Measurements from ENCODE around the gene ZFAND2A.
"Not testable (repeated sequence)": the region's sequence is repeated elsewhere in the genome, so short reads cannot be mapped to it uniquely, and the experiment has no call there.

ZFAND2A gene

DNA sequence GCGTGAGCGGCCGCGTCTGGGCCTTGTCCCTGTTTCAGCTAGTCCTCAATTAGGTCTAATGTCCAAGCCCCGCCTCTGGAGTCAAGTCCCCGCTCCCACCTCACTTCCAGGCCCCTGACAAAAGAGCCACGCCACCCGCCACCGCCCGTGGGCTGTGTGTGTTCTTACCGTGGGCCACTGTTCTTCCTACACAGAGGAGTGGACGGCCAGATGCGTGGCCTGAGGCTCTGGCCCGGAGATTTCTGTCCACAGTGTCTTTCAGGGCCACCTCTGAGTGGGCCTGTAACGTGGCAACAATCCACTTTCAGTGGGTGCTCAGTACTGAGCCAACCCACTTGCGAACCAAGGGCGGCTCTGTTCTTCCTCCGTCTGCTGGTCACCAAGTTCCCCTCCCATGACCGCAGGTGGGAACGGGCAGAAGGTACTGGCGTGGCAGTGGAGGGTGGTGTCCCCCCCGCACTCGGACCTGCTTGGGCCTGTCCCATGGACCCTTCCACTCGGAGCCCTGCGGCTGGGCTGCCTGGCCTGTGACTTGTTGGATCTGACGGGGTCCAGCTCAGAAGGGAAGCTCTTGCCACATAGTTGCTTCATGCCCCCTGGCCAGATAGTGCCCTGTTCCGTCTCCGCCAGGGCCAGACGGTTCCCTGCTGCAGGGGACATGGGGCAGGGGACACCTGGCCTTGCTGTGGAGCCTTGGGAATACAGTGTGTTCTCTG is 15.0 kb upstream of the ZFAND2A start:
- DNase-seq (ENCODE audit: low read depth) = no peak

DNA sequence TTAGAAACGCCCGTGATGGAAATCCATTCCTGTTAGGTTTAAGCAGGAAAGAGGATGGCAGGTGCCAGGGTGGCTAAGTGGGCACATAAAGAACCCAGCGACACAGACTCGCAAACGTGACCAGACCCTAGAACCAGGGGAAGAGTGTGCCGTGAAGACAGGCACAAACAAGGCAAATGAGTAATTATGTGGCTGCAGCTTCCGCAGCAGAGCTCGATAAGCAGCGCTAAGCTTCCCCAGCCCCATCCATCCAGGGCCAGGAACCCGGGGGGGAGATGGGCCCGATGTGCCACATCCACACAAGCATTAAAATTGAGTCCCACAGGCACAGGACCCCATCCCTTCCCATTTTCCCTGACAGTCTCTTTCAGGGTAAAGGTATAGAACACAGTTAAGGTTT is 14.0 kb upstream of the ZFAND2A start:
- DNase-seq (ENCODE audit: low read depth) = no peak

DNA sequence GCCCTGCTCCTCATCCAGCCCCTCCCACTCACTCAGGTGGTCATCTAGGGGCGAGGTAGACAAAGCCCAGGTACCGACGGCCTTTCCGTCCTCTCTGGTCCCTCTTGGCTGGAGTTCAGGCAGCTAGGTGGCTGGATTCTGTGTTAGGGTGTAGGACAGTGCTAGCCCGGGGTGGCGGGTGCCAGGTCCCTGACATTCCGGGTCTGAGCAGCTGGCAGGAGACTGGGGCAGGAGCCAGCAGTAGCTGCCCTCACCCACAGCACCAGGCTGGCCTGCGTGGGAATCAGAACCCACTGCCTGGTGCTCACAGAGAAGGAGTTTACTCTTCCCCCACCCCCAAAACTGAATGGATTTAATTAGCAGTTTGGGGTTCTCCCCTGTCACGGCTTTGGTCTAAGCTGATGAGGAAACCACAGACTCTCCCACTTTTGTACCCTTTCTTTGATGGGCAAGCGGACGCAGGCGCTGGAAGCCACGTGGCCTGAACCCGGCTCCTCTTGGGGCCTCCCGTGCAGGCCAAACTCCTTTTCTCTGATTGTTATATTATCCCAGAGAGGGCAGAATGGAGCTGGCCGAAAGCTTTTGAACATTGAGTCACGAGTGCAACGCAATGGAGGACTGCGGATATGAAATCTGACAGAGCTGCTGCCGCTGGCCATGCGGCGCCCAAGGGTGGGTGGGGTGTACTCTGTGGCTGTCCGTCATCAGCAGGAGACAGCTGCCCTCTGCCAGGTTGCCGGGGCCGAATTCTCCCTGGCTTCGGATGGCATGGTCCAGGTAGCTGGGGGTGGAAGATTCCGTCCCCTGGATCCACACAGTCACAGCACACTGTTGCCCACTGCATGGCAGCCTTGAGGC is 12.9 kb upstream of the ZFAND2A start:
- no peak for DNase-seq (ENCODE audit: low read depth)

DNA sequence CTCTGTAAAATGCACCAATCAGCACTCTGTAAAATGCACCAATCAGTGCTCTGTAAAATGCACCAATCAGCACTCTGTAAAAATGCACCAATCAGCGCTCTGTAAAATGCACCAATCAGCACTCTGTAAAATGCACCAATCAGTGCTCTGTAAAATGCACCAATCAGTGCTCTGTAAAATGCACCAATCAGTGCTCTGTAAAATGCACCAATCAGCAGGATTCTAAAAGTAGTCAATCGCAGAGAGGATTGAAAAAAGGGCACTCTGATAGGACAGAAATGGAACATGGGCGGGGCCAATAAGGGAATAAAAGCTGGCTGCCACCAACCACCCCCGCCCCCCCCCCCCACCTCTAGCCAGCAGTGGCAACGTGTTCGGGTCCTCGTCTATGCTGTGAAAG is 11.5 kb upstream of the ZFAND2A start:
- DNase-seq (ENCODE audit: low read depth) = not testable (repeated sequence)

DNA sequence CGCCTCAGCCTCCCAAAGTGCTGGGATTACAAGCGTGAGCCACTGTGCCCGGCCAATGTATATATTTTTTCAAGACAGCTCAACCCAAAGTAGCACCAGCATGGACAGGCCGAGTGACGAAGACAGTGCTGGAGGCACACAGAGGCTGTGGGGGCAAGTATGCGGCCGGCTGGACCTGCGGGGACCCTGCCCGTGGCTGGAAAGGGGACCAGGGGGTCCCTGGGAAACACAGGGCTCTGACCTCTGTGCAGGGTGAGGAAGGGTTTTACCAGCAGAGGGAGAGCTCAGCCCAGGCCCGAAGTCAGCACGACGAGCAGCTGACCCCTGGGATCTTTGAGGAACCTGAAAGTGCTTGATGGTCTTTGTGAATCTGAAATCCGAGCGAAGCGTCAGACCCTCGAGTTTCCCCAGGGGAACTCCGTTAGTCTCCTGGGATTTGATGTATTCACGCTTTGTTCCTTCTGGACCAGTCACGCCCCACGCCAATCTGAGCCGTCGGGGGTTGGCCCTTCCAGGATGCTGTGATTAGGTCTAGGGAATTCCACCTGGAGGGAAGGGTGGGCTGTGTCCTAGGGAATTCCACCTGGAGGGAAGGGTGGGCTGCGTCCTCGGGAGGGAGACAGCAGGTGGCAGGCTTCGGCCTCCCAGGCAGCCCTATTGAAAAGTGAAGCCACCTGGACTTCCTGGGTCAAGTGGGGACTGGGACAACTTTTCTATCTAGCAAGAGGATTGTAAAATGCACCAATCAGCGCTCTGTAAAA is 10.9 kb upstream of the ZFAND2A start:
- no peak for DNase-seq (ENCODE audit: low read depth)

DNA sequence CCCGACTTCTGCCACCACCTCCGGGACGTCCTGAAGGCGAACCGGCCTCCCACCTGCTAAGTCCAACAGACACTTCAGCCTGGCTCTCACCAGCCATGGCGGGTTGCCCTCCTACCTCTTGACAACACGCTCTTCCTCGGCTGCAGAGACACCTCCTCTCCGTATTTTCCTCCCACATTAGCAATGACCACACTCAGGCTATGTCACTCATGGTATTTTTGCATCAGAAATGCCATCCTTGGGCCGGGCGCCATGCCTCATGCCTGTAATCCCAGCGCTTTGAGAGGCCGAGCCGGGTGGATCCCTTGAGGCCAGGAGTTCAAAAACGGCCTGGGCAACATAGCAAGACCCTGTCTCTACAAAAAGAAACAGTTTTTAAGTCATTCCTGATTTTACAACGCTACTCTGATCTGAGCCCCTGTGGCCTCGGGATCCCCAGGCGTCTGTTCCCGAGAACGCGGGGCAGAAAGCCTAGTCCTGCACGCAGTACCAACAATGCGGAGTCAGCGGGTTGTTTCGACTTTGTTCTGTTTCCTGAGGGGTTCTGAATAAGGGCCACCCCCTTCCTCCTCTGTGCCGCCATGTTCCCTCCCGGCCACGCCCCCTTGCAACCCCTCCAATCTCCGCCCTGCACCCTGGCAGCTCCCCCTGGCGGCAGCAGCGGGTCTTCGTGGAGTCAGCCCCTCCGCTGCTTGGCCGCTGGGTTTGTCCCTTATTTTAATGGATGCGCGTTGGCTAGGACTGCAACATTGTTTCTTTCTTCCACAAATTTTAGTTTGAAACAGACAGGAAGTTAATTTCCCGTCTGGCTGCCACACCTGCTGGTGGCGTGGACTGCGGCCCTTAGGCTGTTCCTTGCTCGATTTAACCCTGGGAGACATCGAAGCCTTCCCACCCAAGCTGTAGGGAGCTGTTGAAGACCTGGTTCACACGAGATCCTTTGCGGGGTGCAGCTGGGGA is 9.7 kb upstream of the ZFAND2A start:
- DNase-seq (ENCODE audit: low read depth) = peak; percentile 47

DNA sequence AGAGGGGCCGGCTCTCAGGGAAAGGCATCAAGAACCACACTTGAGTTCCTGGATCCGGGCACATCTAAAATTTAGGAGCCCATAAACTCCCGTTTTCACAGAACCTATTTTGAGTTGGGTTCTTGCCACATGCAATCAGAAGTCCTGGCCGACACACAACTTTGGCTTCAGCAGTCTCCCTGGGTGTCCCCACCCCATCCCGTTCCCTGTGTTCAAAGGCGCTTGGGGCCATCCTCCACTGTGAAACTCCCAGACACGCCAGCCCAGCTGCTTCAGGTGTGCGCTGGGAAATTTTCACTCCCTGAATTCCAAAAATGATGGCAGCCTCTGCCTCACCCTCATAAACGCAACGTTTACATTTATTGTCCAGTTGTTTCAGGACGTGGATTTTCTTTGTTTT is 8.4 kb upstream of the ZFAND2A start:
- no peak for DNase-seq (ENCODE audit: low read depth)

DNA sequence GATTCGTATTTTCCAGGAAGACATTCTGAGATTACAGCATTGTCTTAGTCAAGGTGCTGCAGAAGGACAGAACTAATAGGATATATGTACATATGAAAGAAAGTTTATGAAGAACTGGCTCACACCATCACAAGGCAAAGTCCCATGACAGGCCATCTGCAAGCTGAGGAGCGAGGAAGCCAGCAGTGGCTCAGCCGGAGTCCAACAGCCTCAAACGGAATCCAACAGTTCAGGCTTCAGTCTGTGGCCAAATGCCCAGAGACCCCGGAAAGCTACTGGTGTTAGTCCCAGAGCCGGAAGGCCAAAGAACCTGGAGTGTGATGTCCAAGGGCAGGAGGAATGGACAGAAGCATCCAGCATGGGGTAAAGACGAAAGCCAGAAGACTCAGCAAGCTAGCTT is 4.4 kb upstream of the ZFAND2A start:
- DNase-seq (ENCODE audit: low read depth) = no peak

DNA sequence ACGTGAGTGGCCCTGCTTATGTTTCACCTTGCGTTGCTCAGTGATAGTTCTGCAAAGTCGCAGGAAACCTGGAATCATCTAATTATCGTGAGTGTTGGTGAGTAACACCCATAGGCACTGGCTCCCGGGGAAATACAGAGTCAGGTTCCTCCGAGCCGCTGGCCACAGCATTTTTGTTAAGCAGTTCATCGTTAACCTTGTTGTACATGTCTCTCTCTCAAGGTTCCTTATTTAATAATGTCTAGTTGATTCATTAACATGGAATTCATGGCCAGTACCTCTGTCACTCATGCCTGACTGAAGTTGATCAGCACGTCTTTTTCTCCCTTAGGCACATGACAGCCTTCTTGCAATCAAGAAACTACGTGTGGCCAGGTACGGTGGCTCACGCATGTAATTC is 3.1 kb upstream of the ZFAND2A start:
- DNase-seq (ENCODE audit: low read depth) = no peak

DNA sequence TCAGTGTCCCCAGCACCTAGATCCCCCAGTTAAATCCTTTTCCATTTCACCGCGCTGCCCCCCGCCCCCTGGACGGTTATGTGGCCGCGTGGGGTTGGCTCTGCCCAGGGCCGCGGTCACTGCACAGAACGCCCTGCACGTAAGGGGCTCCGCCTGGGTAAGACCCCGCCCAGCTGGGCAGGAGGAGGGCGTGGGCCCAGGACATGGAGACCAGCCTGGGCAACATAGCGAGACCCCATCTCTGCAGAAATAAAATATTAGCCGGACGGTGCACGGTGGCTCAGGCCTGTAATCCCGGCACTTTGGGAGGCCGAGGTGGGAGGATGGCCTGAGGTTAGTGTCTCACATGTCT is 650 bp upstream of the ZFAND2A start:
- DNase-seq (ENCODE audit: low read depth) = no peak

DNA sequence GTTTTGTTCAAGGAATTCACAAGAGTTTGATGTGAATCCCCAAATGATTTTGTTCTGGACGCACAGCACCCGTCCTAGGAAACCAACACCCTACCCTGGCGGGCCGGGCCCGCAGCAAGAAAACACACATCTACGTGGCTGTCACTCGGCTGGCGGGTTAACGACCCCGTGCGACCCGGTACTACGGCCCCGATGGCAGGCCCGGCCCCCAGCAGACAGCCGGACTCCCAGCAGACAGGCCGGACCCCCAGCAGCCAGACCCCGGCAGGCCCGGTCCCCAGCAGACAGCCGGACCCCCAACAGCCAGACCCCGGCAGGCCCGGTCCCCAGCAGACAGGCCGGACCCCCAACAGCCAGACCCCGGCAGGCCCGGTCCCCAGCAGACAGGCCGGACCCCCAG is 765 bp downstream of the ZFAND2A start:
- not testable (repeated sequence) for DNase-seq (ENCODE audit: low read depth)

DNA sequence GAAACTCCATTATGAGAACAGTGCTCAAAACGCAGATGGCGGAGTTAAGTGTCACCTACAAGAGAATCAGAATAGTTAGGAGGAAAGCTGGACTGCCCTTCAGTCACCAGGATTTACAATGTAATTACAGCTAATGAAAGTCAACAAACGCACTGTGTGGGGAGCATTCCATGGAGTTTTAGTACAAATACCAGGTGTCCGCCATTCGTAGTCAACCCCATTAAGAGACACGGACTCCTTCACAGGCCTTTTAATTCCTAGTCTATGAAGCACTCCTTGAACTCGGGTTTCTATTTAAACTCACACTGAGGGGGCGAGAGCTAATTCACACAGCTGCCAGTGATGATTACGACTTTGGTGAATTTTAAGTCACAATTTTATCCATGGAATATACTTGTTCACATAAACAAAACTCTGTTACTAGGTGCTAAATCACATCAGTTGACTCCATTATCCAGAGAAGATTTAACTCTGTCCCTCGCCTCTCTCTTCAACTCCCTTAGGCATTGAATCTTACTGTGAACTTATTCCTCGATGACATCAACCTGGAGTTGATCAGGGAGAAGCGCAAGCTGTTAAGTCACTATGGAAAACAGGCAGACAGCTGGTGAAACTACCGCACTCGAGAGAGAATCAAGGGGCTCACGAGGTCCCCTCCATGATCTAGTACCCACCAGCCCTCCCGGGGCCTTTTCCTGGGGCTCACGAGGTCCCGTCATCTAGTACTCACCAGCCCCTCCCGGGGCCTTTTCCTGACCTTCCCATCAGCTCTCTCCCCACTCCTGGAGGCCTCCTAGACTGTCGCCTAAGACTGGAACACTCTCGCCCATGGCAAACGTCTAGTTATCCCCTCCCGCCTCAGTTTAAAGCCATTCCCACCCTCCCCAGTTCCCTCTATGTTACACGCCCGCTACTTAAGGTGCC is 1.5 kb downstream of the ZFAND2A start:
- no peak for DNase-seq (ENCODE audit: low read depth)

DNA sequence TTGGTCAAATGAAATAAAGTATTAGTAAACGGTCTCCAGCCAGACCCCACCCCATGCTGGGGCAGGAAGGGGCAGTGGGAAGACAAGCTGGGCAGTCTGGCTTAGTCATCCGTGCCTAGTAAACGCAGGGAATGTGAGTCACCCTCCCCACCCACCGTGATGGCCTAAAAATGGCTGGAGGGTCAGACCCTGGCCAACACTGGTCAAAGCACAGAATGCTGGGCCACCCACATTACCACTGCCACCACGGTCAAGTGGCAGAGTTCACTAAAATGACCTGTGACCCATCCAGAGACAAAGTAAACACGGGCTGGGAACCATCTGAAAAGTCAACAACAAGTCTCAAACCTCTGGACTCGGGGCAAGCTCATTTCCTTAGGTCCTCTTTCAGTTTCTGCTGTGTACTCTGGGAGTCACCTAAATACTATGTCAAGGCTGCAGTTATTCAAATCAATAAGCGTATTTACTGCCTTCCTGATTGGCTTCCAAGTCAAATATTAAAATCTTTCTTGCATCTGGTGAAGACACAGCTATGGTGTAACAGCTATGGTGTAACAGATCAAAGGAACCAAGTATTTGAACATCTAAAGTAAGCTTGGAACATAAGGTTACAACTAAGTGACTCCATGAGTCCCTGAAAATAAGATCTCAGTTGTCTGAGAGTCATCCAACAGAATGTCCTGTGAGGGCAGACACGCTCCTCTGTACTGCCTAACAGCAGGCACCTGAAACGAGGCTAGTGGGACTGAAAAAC is 3.0 kb downstream of the ZFAND2A start:
- DNase-seq (ENCODE audit: low read depth) = no peak

DNA sequence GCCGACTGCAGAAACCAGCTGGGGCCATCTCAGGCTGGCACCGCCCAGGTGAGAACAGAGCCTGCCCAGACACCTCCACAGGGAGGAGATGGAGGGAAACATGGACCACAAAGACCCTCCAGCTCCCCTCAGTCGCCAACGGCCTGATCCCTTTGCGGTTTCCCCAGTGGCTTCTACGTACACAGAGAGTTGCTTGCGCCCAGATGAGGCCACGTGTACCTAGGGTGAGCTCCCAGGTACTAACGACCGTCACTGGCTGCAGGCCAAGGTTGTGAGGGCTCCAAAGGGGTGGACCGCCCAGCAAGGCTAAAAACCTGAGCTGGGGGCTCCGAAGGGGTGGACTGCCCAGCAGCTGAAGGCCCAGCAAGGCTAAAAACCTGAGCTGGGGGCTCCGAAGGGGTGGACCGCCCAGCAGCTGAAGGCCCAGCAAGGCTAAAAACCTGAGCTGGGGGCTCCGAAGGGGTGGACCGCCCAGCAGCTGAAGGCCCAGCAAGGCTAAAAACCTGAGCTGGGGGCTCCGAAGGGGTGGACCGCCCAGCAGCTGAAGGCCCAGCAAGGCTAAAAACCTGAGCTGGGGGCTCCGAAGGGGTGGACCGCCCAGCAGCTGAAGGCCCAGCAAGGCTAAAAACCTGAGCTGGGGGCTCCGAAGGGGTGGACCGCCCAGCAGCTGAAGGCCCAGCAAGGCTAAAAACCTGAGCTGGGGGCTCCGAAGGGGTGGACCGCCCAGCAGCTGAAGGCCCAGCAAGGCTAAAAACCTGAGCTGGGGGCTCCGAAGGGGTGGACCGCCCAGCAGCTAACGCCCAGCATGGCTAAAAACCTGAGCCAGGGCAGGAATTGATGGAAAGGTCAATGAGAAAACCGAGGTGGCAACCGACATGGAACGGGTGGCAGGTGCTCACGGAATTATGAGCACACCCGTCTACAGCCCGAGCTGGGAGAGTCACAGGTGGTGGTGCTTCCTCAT is 3.9 kb downstream of the ZFAND2A start:
- not testable (repeated sequence) for DNase-seq (ENCODE audit: low read depth)

DNA sequence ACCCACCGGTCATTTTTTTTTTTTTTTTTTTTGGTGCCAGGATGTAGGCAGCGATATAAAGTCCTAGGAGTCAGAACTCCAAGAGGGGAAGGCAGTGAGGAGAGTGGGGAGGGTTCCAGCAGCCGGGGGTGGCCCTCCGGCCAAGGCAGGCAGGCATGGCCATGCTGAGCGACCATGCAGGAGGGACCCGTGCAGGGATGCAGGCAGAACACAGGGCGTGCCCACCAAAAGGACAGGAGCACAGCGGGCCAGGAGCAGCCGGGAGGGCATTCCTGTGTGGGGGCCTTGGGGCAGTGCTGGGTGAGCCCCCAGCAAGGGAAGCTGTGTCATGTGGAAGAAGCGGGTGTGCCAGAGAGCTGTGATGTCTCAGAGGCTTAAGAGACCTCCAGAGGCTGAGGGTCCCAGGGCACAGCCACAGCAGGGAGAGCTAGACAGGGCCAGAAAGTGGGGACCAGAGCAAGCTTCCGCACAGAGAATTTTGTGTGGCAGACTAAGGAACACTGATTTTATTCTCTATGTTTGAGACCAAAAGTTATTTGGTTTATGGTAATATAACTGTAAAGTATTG is 5.7 kb downstream of the ZFAND2A start:
- DNase-seq (ENCODE audit: low read depth) = no peak

DNA sequence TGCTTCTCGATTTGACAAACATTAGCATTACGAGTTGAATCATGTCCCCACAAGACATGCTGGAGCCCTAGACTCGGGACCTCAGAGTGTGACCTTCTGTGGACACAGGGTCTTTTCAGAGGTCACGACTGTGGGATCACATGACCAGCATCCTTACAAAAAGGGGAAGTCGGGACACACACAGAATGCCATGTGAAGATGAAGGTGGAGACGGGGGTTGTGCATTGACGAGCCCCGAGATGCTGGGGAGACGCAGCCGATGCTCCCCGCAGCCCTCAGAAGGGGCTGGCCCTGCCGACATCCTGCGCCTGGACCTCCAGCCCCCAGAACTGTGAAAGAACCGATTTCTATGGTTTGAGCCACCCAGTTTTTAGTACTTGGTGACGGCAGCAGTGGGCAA is 7.5 kb downstream of the ZFAND2A start:
- DNase-seq (ENCODE audit: low read depth) = no peak

DNA sequence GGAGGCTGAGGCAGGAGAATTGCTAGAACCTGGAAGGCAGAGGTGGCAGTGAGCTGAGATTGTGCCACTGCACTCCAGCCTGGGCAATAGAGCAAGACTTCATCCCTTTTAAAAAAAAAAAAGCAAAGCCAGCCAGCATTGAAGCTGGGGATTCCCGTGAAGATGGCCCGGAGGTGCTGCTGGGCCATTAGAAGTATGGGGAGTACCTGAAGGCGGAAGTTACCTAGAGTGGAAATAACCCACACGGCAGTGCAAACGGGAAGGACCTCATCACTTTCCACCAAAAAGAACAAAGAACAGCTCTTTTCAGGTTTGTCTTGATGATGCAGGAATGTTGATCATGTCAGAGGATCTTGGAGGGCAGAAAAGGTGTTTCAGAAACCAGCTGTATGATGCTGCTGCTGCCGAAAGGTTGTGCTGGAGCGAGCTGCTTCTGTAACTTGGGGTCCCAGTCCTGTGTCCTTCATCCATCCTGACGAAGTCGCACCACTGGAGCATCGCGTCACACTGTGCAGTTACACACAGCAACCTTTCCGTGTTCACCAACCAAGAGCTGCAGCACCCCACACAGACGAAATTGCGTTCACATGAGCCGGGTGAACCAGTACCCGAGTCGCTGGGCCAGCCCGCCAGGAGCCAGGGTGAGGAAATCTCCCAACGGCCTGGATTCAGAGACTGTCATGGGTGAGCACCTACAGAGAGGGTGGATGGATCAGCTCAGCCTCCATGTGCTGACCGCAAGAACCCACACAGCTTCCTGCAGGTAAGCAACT is 8.2 kb downstream of the ZFAND2A start:
- DNase-seq (ENCODE audit: low read depth) = no peak

DNA sequence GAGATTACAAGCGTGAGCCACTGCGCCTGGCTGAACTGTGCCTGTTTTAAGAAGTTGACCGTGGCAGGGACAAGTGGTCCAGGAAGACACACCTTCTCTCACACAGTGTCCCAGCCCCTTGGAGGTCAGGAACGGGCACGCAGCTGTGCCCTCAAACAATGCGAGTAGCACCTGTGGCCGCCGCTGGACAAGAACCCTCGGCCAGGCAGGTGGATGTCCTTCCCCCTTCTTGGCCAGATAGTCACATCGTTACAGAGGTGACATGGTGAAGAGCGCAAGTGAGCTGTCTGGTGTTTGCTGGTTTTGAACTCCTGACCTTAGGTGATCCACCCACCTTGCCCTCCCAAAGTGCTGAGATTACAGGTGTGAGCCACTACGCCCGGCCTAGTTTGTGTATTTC is 8.8 kb downstream of the ZFAND2A start:
- no peak for DNase-seq (ENCODE audit: low read depth)
